ENCODE results near the gene ACE. TPM values are rescaled to one million over a fixed set of nuclear protein-coding genes. Genes with fewer than 3 reads are reported as not detected.

The ACE gene
- total RNA-seq, 4 donors from 2014 or later = 1.7 to 6.3 (median 4.8) TPM

DNA sequence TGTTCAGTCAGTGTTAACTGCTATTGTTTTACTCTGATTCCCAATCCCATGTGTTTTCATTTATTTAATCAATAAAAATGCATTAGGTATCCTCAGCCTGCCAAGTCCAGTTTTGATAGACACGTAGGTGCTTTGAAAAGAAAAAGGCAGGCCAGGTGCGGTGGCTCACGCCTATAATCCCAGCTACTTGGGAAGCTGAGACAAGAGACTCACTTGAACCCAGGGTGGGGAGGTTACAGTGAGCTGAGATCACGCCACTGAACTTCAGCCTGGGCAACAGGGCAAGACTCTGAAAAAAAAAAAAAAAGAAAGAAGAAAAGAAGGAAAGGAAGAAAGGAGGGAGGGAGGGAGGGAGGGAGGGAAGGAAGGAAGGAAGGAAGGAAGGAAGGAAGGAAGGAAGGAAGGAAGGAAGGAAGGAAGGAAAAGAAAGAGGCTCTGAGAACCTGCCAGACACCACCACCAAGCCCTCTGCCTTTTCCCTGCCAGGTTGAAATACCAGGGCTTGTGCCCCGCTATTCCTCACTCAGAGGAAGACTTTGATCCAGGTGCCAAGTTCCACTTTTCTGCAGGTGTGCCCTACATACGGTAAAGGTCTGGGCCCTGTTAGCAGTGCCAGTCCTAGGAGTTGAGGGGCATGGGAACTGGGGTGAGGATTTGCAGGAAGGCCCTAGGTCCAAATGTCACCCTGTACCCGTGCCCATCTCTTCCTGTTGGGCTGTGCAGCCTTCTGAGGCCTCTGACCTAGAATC lies 36.2 kb downstream of the ACE start:
- H3K27ac ChIP-seq = no peak overlapping the region
- no peaks in the 10 kb centered on the region for H3K27me3 ChIP-seq
- intact Hi-C loops (cut with DNase I; ENCODE audit: low total_unique reads) (no loop called here), in situ Hi-C loops (cut with MboI; ENCODE audit: low sequenced_read_pairs in 4 of 4) (loop anchor here in 1 of 4 donors (25.0 kb wide), 1 partner anchor 826 kb away; no protein-coding TSS in a partner anchor)
- ATAC-seq (no peak), DNase-seq (no peak)
- H3K9me3 ChIP-seq = no peaks in the 10 kb centered on the region
- H3K36me3 ChIP-seq = no peaks in the 10 kb centered on the region
- H3K4me1 ChIP-seq = no peaks in the 10 kb centered on the region
- no peak overlapping the region for H3K4me3 ChIP-seq
- TF ChIP-seq POLR2A (IDR thresholded peaks at IDR 0.05) = no peak
- TF ChIP-seq, protein P1, sequence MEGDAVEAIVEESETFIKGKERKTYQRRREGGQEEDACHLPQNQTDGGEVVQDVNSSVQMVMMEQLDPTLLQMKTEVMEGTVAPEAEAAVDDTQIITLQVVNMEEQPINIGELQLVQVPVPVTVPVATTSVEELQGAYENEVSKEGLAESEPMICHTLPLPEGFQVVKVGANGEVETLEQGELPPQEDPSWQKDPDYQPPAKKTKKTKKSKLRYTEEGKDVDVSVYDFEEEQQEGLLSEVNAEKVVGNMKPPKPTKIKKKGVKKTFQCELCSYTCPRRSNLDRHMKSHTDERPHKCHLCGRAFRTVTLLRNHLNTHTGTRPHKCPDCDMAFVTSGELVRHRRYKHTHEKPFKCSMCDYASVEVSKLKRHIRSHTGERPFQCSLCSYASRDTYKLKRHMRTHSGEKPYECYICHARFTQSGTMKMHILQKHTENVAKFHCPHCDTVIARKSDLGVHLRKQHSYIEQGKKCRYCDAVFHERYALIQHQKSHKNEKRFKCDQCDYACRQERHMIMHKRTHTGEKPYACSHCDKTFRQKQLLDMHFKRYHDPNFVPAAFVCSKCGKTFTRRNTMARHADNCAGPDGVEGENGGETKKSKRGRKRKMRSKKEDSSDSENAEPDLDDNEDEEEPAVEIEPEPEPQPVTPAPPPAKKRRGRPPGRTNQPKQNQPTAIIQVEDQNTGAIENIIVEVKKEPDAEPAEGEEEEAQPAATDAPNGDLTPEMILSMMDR (IDR thresholded peaks at IDR 0.05 in 4 of 5, conservative IDR thresholded peaks at IDR 0.05 in 1 of 5) = no peak

DNA sequence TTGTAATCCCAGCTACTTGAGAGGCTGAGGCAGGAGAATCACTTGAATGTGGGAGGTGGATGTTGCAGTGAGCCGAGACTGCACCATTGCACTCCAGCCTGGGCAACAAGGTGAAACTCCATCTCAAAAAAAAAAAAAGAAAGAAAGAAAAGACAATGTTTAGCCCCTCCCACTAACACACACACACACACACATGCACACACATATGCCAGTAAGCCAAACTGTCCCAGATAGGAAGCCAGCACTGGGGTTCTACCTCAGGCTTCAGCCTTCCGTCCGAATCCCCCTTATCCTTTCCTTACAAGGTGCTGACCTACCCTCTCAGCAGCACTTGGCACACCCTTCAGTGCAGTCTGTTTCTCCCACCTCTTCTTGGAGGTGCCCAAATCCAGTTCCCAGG lies 37.6 kb downstream of the ACE start:
- no peak overlapping the region for H3K4me3 ChIP-seq
- no peak for TF ChIP-seq POLR2A (IDR thresholded peaks at IDR 0.05)
- TF ChIP-seq, protein P1 (IDR thresholded peaks at IDR 0.05 in 4 of 5, conservative IDR thresholded peaks at IDR 0.05 in 1 of 5) = no peak
- in situ Hi-C loops (cut with MboI; ENCODE audit: low sequenced_read_pairs in 4 of 4) = loop anchor here in 1 of 4 donors (25.0 kb wide), 1 partner anchor 827 kb away; no protein-coding TSS in a partner anchor
- no peak overlapping the region for H3K27ac ChIP-seq
- DNase-seq = no peak
- H3K9me3 ChIP-seq = no peaks in the 10 kb centered on the region
- intact Hi-C loops (cut with DNase I; ENCODE audit: low total_unique reads) = no loop called here
- H3K4me1 ChIP-seq = no peaks in the 10 kb centered on the region
- no peak for ATAC-seq
- no peaks in the 10 kb centered on the region for H3K36me3 ChIP-seq
- H3K27me3 ChIP-seq = no peaks in the 10 kb centered on the region

DNA sequence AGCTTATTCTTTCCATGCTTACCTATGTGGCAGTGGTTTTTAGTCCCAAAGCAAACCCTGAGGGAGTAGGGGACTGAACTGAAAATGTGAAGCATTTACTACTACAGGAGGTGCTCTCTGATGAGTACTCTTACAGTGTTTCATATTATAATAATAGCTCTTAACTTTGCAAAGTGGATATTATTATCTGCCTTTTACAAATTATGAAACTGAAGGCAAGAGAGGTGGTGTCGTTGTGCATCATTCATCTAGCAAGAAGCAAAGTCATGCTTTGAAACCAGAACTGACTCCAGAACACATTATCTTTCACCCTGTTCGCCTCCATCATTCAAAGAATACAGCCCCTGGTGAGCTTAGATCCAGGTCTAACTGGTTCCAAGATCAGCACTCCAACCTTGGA lies 38.1 kb downstream of the ACE start:
- Histone ChIP-seq H3K27me3 (no peaks in the 10 kb centered on the region), H3K9me3 (no peaks in the 10 kb centered on the region), H3K27ac (no peak overlapping the region), H3K36me3 (no peaks in the 10 kb centered on the region), H3K4me3 (no peak overlapping the region), H3K4me1 (no peaks in the 10 kb centered on the region)
- no peak for TF ChIP-seq POLR2A (IDR thresholded peaks at IDR 0.05)
- TF ChIP-seq, protein P1 (IDR thresholded peaks at IDR 0.05 in 4 of 5, conservative IDR thresholded peaks at IDR 0.05 in 1 of 5) = no peak
- in situ Hi-C loops (cut with MboI; ENCODE audit: low sequenced_read_pairs in 4 of 4) = loop anchor here in 1 of 4 donors (25.0 kb wide), 1 partner anchor 828 kb away; no protein-coding TSS in a partner anchor
- DNase-seq = no peak
- intact Hi-C loops (cut with DNase I; ENCODE audit: low total_unique reads) = no loop called here
- ATAC-seq = no peak

DNA sequence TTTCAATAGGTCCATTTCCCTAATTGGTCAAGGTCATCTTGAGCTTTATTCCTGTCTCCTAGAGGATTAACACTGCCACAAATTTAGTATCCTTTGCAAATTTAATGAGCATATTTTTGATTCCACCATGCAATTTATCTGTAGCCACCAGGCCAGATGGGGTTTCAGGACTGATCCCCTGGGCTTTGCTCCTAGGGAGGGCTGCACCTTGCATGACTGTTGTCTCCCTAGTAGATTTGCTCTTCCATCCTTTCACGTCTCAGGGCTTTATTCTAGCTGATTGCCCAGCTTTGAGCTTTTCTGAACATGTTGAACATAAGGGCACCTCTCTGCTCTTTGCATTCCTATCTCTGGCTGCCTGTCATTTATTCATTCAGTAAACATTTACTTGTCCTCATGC lies 38.6 kb downstream of the ACE start:
- intact Hi-C loops (cut with DNase I; ENCODE audit: low total_unique reads) = no loop called here
- H3K36me3 ChIP-seq = no peaks in the 10 kb centered on the region
- ATAC-seq = no peak

More for the DNA sequence above, 38.6 kb downstream of the ACE start:
- Histone ChIP-seq H3K9me3 (no peaks in the 10 kb centered on the region), H3K27me3 (no peaks in the 10 kb centered on the region), H3K27ac (no peak overlapping the region), H3K4me3 (no peak overlapping the region), H3K4me1 (no peaks in the 10 kb centered on the region)
- TF ChIP-seq, protein P1 (IDR thresholded peaks at IDR 0.05 in 4 of 5, conservative IDR thresholded peaks at IDR 0.05 in 1 of 5) = no peak
- no peak for TF ChIP-seq POLR2A (IDR thresholded peaks at IDR 0.05)
- no peak for DNase-seq
- in situ Hi-C loops (cut with MboI; ENCODE audit: low sequenced_read_pairs in 4 of 4) = loop anchor here in 1 of 4 donors (25.0 kb wide), 1 partner anchor 828 kb away; no protein-coding TSS in a partner anchor

All from gastrocnemius medialis (tissue), 4 donors.